ENCODE results near the gene PSTPIP2. TPM values are rescaled to one million over a fixed set of nuclear protein-coding genes. Genes with fewer than 3 reads are reported as not detected.
"Not testable (repeated sequence)": the region's sequence is repeated elsewhere in the genome, so short reads cannot be mapped to it uniquely, and the experiment has no call there.

Gene PSTPIP2
- total RNA-seq, 2 experiments from 2014 or later: 21.6 to 22.0 TPM

GRCh38 chr18:46054956-46055837 lies 16.9 kb downstream of the PSTPIP2 start:
- Mint-ChIP-seq H3K27me3 (no peaks in the 10 kb centered on the region), H3K27ac (peak overlapping the region; percentile 2), H3K4me1 (peaks cover 34% of the 10 kb centered on the region), H3K9me3 (no peaks in the 10 kb centered on the region), H3K4me3 (peak overlapping the region; percentile 38), H3K36me3 (peaks cover 10% of the 10 kb centered on the region)
- DNase-seq: no peak

- Mint-ChIP-seq H3K27me3 (no peaks in the 10 kb centered on the region), H3K4me1 (peaks cover 34% of the 10 kb centered on the region), H3K27ac (no peak overlapping the region), H3K36me3 (peaks cover 10% of the 10 kb centered on the region), H3K4me3 (no peak overlapping the region), H3K9me3 (no peaks in the 10 kb centered on the region)
- no peak for DNase-seq
Observed at GRCh38 chr18:46053368-46054095, 18.5 kb downstream of the PSTPIP2 start.

GRCh38 chr18:46051731-46052461 lies 20.2 kb downstream of the PSTPIP2 start:
- Mint-ChIP-seq H3K27me3 (no peaks in the 10 kb centered on the region), H3K4me1 (peaks cover 35% of the 10 kb centered on the region), H3K4me3 (no peak overlapping the region), H3K36me3 (peaks cover 10% of the 10 kb centered on the region), H3K27ac (no peak overlapping the region), H3K9me3 (no peaks in the 10 kb centered on the region)
- no peak for DNase-seq

- Mint-ChIP-seq H3K4me3 (no peak overlapping the region), H3K36me3 (peaks cover 8% of the 10 kb centered on the region), H3K4me1 (peaks cover 30% of the 10 kb centered on the region), H3K27me3 (no peaks in the 10 kb centered on the region), H3K27ac (no peak overlapping the region), H3K9me3 (peaks cover under 1% of the 10 kb centered on the region)
- DNase-seq: no peak
Observed at GRCh38 chr18:46050268-46050667, 21.8 kb downstream of the PSTPIP2 start.

GRCh38 chr18:46048641-46049040 lies 23.4 kb downstream of the PSTPIP2 start:
- Mint-ChIP-seq H3K9me3 (peaks cover 4% of the 10 kb centered on the region), H3K27me3 (no peaks in the 10 kb centered on the region), H3K4me1 (peaks cover 25% of the 10 kb centered on the region), H3K36me3 (peaks cover 8% of the 10 kb centered on the region), H3K27ac (no peak overlapping the region), H3K4me3 (no peak overlapping the region)
- DNase-seq: no peak

- peaks cover 13% of the 10 kb centered on the region for H3K36me3 Mint-ChIP-seq
- H3K4me3 Mint-ChIP-seq, H3K27ac Mint-ChIP-seq, H3K9me3 Mint-ChIP-seq, H3K27me3 Mint-ChIP-seq, DNase-seq: not testable (repeated sequence)
- peaks cover 27% of the 10 kb centered on the region for H3K4me1 Mint-ChIP-seq
Observed at GRCh38 chr18:46047369-46047768, 24.7 kb downstream of the PSTPIP2 start.

- DNase-seq: no peak
- H3K36me3 Mint-ChIP-seq: peaks cover 19% of the 10 kb centered on the region
- H3K4me1 Mint-ChIP-seq: peaks cover 29% of the 10 kb centered on the region
- no peaks in the 10 kb centered on the region for H3K27me3 Mint-ChIP-seq
- H3K4me3 Mint-ChIP-seq: no peak overlapping the region
- H3K27ac Mint-ChIP-seq: no peak overlapping the region
- peaks cover 4% of the 10 kb centered on the region for H3K9me3 Mint-ChIP-seq
Observed at GRCh38 chr18:46046688-46047087, 25.4 kb downstream of the PSTPIP2 start.

- Mint-ChIP-seq H3K4me1 (peaks cover 31% of the 10 kb centered on the region), H3K9me3 (peaks cover 4% of the 10 kb centered on the region), H3K27me3 (no peaks in the 10 kb centered on the region), H3K36me3 (peaks cover 19% of the 10 kb centered on the region), H3K4me3 (no peak overlapping the region), H3K27ac (no peak overlapping the region)
- no peak for DNase-seq
Observed at GRCh38 chr18:46046126-46046525, 25.9 kb downstream of the PSTPIP2 start.

- Mint-ChIP-seq H3K27ac (peak overlapping the region; percentile 75), H3K27me3 (no peaks in the 10 kb centered on the region), H3K4me3 (peak overlapping the region; percentile 42), H3K36me3 (peaks cover 35% of the 10 kb centered on the region), H3K4me1 (peaks cover 45% of the 10 kb centered on the region), H3K9me3 (peaks cover 4% of the 10 kb centered on the region)
- peak; percentile 51 for DNase-seq
Observed at GRCh38 chr18:46042571-46043123, 29.4 kb downstream of the PSTPIP2 start.

GRCh38 chr18:46040747-46041104 lies 31.3 kb downstream of the PSTPIP2 start:
- H3K36me3 Mint-ChIP-seq: peaks cover 35% of the 10 kb centered on the region
- peak overlapping the region; percentile 63 for H3K27ac Mint-ChIP-seq
- peaks cover 36% of the 10 kb centered on the region for H3K4me1 Mint-ChIP-seq
- no peaks in the 10 kb centered on the region for H3K27me3 Mint-ChIP-seq
- peaks cover 4% of the 10 kb centered on the region for H3K9me3 Mint-ChIP-seq
- no peak overlapping the region for H3K4me3 Mint-ChIP-seq
- DNase-seq: no peak

GRCh38 chr18:46040033-46040746 lies 31.9 kb downstream of the PSTPIP2 start:
- no peak overlapping the region for H3K4me3 Mint-ChIP-seq
- peaks cover 36% of the 10 kb centered on the region for H3K4me1 Mint-ChIP-seq
- peaks cover 37% of the 10 kb centered on the region for H3K36me3 Mint-ChIP-seq
- H3K9me3 Mint-ChIP-seq: peaks cover 3% of the 10 kb centered on the region
- DNase-seq: no peak
- H3K27me3 Mint-ChIP-seq: no peaks in the 10 kb centered on the region
- peak overlapping the region; percentile 63 for H3K27ac Mint-ChIP-seq

GRCh38 chr18:46037512-46038305 lies 34.4 kb downstream of the PSTPIP2 start:
- Mint-ChIP-seq H3K27ac (no peak overlapping the region), H3K4me3 (no peak overlapping the region), H3K27me3 (no peaks in the 10 kb centered on the region), H3K36me3 (peaks cover 36% of the 10 kb centered on the region), H3K9me3 (no peaks in the 10 kb centered on the region), H3K4me1 (peaks cover 27% of the 10 kb centered on the region)
- no peak for DNase-seq

GRCh38 chr18:46035696-46036680 lies 36.1 kb downstream of the PSTPIP2 start:
- peaks cover 30% of the 10 kb centered on the region for H3K36me3 Mint-ChIP-seq
- H3K27ac Mint-ChIP-seq: no peak overlapping the region

More at GRCh38 chr18:46035696-46036680, 36.1 kb downstream of the PSTPIP2 start:
- Mint-ChIP-seq H3K9me3 (no peaks in the 10 kb centered on the region), H3K4me3 (no peak overlapping the region), H3K4me1 (peaks cover 14% of the 10 kb centered on the region), H3K27me3 (no peaks in the 10 kb centered on the region)
- no peak for DNase-seq

Measured in activated naive CD8-positive, alpha-beta T cell treated with anti-CD3 and anti-CD28 coated beads for 36 hours (primary cell).